GM19468 (cell line): Measurements from ENCODE around the gene ZNHIT6.
"Not testable (repeated sequence)": the region's sequence is repeated elsewhere in the genome, so short reads cannot be mapped to it uniquely, and the experiment has no call there.

Experiments
- ATAC-seq: cut with Tn5 transposase; IDR thresholded peaks from one replicate; pipeline ENCODE4 v1.9.1; 2021; ENCODE audit warnings: mild to moderate bottlenecking, moderate library complexity, moderate number of reproducible peaks; ENCODE audit not compliant: unreplicated experiment; ENCODE audit errors: extremely low read depth

The ZNHIT6 gene

GRCh38 chr1:85707990-85708828 lies at the start of gene ZNHIT6:
Gene ZNHIT6 (minus strand): TSS chr1:85708433. CDS start chr1:85708284, 149 bp downstream.
- ATAC-seq = peak; percentile 86

DNA sequence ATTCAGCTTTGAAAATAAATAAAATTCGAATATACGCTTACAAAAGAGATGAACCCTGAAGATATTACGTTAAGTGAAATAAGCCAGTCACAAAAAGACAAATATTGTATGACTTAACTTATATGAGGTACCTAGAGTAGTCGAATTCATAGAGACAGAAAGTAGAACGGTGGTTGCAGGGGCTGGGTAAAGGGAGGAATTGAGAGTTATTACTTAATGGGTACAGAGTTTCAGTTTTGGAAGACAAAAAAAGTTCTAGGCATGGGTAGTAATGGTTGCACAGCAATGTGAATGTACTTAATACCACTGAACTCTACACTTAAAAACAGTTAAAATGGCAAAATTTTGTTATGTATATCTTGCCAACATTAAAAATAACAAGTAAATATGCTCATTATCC lies 48.6 kb upstream of the ZNHIT6 start:
- peak; percentile 63 for ATAC-seq

- ATAC-seq = no peak
Measured at GRCh38 chr1:85748120-85748519, 39.9 kb upstream of the ZNHIT6 start.

DNA sequence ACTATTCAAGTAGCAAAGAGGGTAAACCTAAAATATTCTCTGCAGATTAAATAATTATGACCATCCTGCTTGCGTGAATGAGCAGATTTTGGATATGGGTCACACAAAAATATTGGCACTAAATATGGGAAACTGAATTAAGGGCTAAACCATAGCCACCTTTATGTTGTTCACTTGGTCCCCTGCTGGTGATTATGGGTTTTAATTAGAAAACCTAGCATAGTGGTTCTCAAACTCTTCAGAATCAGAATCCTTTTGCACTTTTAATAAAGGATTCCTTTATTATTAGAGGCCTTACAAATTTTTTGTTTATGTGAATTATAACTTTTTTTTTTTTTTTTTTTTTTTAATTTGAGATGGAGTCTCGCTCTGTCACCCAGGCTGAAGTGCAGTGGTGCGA lies 38.5 kb upstream of the ZNHIT6 start:
- ATAC-seq = no peak

DNA sequence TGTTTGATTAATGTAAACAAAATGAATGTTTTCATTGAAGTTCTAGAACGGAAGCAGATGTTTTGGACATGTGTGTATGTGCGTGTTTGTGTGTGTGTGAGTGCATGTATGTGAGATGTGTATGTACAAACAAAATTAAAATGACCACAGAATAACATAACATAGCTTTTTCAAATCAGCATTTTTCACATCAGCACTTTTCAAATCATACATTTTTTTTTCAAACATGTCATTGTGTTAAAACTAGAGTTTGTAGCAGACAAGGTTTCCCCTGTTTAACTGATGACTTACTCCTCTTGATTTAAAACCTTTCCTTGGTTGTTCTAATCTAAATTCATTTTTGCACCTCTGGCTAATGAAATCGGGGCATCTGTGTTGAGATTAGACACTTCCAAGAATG lies 35.6 kb upstream of the ZNHIT6 start:
- no peak for ATAC-seq

DNA sequence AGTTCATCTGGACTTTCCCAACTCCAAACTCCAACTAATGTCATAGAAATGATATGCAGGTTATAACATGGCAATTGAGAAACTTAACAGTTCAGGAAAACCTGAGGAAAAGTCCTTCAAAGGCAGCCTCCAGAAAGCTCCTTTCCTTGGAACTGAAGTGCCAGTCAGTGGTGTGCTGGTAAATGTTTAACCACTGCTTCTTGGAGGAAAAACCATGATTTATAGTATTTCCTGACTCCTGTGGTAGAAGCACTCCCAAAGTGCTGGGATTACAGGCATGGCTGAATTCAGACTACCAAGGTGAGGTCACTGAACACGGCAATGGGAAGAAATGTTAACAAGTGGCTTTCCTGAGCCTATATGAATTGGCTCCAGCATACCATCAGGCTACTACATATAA lies 26.7 kb upstream of the ZNHIT6 start:
- no peak for ATAC-seq

DNA sequence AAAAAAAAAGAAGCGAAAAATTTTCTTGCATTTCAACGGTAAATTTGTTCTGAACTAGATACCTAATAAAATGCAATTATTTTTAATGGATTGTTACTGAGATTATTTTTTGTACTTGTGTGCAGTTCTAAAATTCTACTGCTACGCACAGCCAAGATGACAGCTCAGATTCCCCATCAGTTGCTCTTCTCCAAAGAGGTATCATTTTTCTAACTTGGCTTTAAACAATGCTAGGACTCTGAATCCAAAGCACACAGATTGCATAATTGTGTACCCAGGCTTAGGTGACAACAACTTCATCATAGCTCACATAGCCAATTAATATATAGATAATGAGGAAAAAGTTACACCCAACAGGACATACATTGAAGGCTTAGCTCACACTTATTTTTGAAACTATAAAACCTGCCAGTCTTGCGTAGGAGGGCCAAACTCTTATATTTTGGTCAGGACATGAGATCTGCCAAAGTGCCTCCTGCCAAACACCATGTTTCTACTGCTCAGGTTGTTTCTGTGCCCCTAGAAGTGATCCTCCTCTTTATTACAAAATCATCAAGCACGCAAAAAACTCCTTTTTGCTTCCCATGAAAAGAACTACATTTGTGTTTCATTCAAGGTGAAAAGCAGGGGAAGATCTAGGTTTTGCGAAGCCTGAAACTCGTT lies 10.6 kb upstream of the ZNHIT6 start:
- no peak for ATAC-seq

DNA sequence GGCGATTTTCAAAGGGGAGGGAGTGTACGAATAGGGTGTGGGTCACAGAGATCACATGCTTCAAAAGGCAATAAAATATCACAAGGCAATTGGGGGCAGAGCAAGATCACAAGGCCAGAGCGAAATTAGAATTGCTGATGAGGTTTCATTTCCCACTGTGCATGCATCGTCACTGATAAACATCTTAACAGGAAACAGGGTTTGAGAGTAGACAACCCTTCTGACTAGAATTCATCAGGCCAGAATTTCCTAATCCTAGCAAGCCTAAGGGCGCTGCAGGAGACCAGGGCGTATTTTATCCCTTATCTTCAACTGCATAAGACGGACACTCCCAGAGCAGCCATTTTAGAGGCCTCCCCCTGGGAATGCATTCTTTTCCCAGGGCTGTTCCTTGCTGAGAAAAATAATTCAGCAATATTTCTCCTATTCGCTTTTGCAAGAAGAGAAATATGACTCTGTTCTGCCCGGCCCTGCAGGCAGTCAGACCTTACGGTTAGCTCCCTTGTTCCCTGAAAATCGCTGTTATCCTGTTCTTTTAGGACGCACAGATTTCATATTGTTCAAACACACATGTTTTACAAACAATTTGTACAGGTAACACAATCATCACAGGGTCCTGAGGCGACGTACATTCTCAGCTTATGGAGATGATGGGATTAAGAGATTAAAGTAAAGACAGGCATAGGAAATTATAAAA lies 6.3 kb upstream of the ZNHIT6 start:
- not testable (repeated sequence) for ATAC-seq

DNA sequence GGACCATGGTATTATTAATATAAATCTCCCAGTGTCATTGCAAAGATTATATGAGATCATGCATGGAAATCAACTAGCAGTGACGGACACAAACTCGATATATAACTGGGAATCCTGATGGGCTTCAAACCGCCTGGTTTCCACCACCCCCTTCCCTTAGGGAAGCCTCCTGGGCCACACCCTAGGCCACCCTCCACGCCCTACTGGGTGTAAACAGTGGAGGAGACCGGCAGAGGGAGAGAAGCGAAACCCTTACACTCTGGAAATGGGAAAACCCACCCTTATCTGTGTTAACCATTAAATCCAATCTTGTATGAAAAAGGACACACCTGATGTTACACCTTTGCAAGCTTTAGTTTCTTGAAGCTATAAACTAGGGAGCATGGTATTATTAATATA lies 595 bp upstream of the ZNHIT6 start:
- ATAC-seq = no peak

- ATAC-seq = no peak
Measured at GRCh38 chr1:85707267-85707989, 805 bp downstream of the ZNHIT6 start.

DNA sequence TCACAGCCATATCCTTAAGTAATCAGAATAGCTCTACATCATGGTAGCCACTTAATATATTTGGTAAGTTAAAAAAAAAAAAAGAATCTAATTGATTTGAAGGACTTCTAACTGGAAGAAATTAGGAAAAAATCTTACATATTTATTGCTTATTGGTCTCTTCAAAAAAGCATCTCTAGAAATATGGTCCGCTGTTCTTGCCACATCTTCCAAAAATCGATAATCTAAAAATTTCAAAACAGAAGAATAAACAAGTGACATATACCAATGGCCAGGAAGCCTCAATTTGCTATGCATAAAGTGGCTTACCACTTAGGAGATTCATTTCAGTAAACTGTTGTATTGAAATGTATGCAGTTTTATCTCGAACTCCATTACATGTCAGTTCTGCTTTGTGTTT lies 2.3 kb downstream of the ZNHIT6 start:
- ATAC-seq = no peak

DNA sequence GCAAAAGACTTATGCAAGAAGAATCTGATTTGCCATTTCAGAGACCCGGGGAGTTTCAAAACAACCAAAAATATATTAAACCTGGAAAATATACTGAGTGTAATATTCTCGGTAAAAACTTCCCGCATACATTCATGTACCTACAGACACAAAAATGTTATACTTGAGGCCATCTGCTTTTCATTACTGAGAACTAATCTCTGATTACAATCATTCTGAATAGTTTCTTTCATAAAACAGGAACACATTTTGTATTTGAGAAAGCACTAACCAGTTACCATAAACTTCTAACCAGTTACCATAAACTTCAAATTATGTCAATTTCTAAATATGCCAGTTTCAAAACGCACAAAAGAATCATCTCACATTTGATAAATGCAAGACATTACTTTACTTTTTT lies 7.8 kb downstream of the ZNHIT6 start:
- no peak for ATAC-seq

- no peak for ATAC-seq
Measured at GRCh38 chr1:85697895-85698294, 10.3 kb downstream of the ZNHIT6 start.

- no peak for ATAC-seq
Measured at GRCh38 chr1:85692730-85693314, 15.4 kb downstream of the ZNHIT6 start.

- ATAC-seq = no peak
Measured at GRCh38 chr1:85689775-85690404, 18.3 kb downstream of the ZNHIT6 start.

- ATAC-seq = no peak
Measured at GRCh38 chr1:85683292-85684025, 24.8 kb downstream of the ZNHIT6 start.

GRCh38 chr1:85681087-85681486 lies 27.1 kb downstream of the ZNHIT6 start:
- ATAC-seq = no peak

- ATAC-seq = no peak
Measured at GRCh38 chr1:85678193-85678592, 30.0 kb downstream of the ZNHIT6 start.

DNA sequence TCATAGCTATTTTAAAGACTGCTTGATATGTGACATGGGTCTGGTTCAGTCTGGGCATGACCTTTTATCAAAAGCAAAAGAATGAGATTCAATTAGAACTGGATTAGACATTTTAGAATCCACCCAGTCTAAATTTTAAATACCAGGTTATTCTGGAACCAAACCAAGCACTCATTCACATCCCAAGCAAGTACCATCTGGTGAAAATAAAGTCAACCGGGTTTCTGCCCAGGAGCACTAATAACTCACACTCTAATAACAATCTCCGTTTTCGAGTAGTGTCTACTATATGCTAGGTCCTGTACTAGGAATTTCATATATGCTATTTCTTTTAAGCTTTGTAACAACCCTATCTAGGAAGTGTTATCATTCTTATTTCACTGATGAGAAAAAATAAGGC lies 30.6 kb downstream of the ZNHIT6 start:
- ATAC-seq = no peak
